Endodermal cell (in vitro differentiated cells): ENCODE data around the gene NINJ2. TPM values are rescaled to one million over a fixed set of nuclear protein-coding genes. Genes with fewer than 3 reads are reported as not detected.

Source experiments
- DNase-seq: peaks from one replicate; pipeline ENCODE4 v3.0.0-alpha.2; 2017
- H3K27ac ChIP-seq: 2 replicates; pipeline ENCODE4 v1.5.1; 2013; ENCODE audit warnings: mild to moderate bottlenecking, low read depth, low read length, moderate library complexity
- H3K27me3 ChIP-seq: 2 replicates; pipeline ENCODE4 v1.6.1; 2013; ENCODE audit warnings: mild to moderate bottlenecking, low read length, moderate library complexity; ENCODE audit not compliant: insufficient read depth, control insufficient read depth, poor library complexity, severe bottlenecking
- H3K36me3 ChIP-seq: 2 replicates; pipeline ENCODE4 v1.7.0; 2013; ENCODE audit warnings: mild to moderate bottlenecking, low read length, moderate library complexity; ENCODE audit not compliant: control insufficient read depth, insufficient read depth
- H3K4me1 ChIP-seq: one replicate; pipeline ENCODE4 v1.7.0; 2013; ENCODE audit warnings: low read length; ENCODE audit not compliant: control insufficient read depth, insufficient read depth
- H3K4me3 ChIP-seq: 2 replicates; pipeline ENCODE4 v1.5.1; 2013; ENCODE audit warnings: mild to moderate bottlenecking, low read length, moderate library complexity
- H3K9ac ChIP-seq: 2 replicates; pipeline ENCODE4 v1.6.1; 2013; ENCODE audit warnings: mild to moderate bottlenecking, low read length, moderate library complexity; ENCODE audit not compliant: poor library complexity, severe bottlenecking; ENCODE audit errors: extremely low read depth
- H3K9me3 ChIP-seq: 2 replicates; pipeline ENCODE4 v1.6.1; 2013; ENCODE audit warnings: mild to moderate bottlenecking, low read length, moderate library complexity; ENCODE audit not compliant: control insufficient read depth
- H3K27ac Mint-ChIP-seq: 2 replicates; pipeline ENCODE4 v1.8.0; 2020; ENCODE audit warnings: mixed read lengths
- H3K27me3 Mint-ChIP-seq: 2 replicates; pipeline ENCODE4 v1.8.0; 2021; ENCODE audit warnings: mild to moderate bottlenecking, mixed read lengths; ENCODE audit not compliant: insufficient read depth
- H3K36me3 Mint-ChIP-seq: 2 replicates; pipeline ENCODE4 v1.8.0; 2020; ENCODE audit warnings: low read depth, mixed read lengths
- H3K4me1 Mint-ChIP-seq: 2 replicates; pipeline ENCODE4 v1.8.0; 2020; ENCODE audit warnings: mixed read lengths
- H3K4me3 Mint-ChIP-seq: 2 replicates; pipeline ENCODE4 v1.8.0; 2020; ENCODE audit warnings: mild to moderate bottlenecking, moderate library complexity, mixed read lengths
- H3K9me3 Mint-ChIP-seq: 2 replicates; pipeline ENCODE4 v1.8.0; 2020; ENCODE audit warnings: mild to moderate bottlenecking, mixed read lengths
- CTCF ChIP-seq: fragments of 200-600 bp; sonication (generic); conservative IDR thresholded peaks from 2 replicates; pipeline ENCODE4 v1.5.0; 2021; ENCODE audit warnings: antibody characterized with exemption, mild to moderate bottlenecking
- WGBS, 2 experiments: methylation state at CpG; one replicate each; pipeline versions ENCODE4 v1.1.5 to v1.1.7; 2013; ENCODE audit warnings: missing lambda C conversion rate in 2 of 2, mixed read lengths in 1 of 2; ENCODE audit not compliant: insufficient coverage in 1 of 2, insufficient read length in 1 of 2; 5-methylcytosine and 5-hydroxymethylcytosine counted together
- total RNA-seq, 2 donors: library from RNA; stranded (reverse); fragmentation: NEBNext Ultra II Directional in 1 of 2; extraction: Animal tissue kit (Norgen Biotek cat#: 25700) in 1 of 2; gene quantifications; 2 replicates in 1 of 2; 3 replicates in 1 of 2; pipeline ENCODE4 v1.2.1, GENCODE V29; 2021

NINJ2 gene
- total RNA-seq, 2 donors from 2014 or later, result 0.73 to 5.1 TPM

GRCh38 chr12:697481-697880 is 34.2 kb upstream of the NINJ2 start:
- no peak for DNase-seq
- no peak overlapping the region for H3K27ac ChIP-seq
- no peak overlapping the region for H3K4me3 ChIP-seq
- Mint-ChIP-seq H3K4me1 (peaks cover 4% of the 10 kb centered on the region), H3K27me3 (no peaks in the 10 kb centered on the region), H3K27ac (no peak overlapping the region), H3K36me3 (peaks cover 18% of the 10 kb centered on the region), H3K9me3 (peaks cover 71% of the 10 kb centered on the region), H3K4me3 (no peak overlapping the region)
- no peaks in the 10 kb centered on the region for H3K4me1 ChIP-seq
- no peak for TF ChIP-seq CTCF
- H3K9ac ChIP-seq, result no peak overlapping the region
- no peaks in the 10 kb centered on the region for H3K36me3 ChIP-seq
- peaks cover 45% of the 10 kb centered on the region for H3K9me3 ChIP-seq
- no peaks in the 10 kb centered on the region for H3K27me3 ChIP-seq
- WGBS, 2 experiments, result 100% methylated on average over 2 of the region's 2 CpGs

GRCh38 chr12:694734-695503 is 31.7 kb upstream of the NINJ2 start:
- peak overlapping the region; percentile 38 for H3K4me3 ChIP-seq
- peaks cover 67% of the 10 kb centered on the region for H3K9me3 ChIP-seq
- no peak for TF ChIP-seq CTCF
- no peak overlapping the region for H3K4me3 Mint-ChIP-seq
- no peaks in the 10 kb centered on the region for H3K27me3 Mint-ChIP-seq
- no peaks in the 10 kb centered on the region for H3K36me3 ChIP-seq
- no peak overlapping the region for H3K9ac ChIP-seq
- no peak overlapping the region for H3K27ac Mint-ChIP-seq
- H3K27ac ChIP-seq, result no peak overlapping the region
- H3K4me1 Mint-ChIP-seq, result no peaks in the 10 kb centered on the region
- DNase-seq, result no peak
- peaks cover 20% of the 10 kb centered on the region for H3K36me3 Mint-ChIP-seq
- no peaks in the 10 kb centered on the region for H3K4me1 ChIP-seq
- peaks cover 93% of the 10 kb centered on the region for H3K9me3 Mint-ChIP-seq
- H3K27me3 ChIP-seq, result no peaks in the 10 kb centered on the region
- 87 to 89% methylated on average over 26 to 27 of the region's 27 CpGs for WGBS, 2 experiments

- no peak overlapping the region for H3K27ac ChIP-seq
- no peak overlapping the region for H3K27ac Mint-ChIP-seq
- peak overlapping the region; percentile 34 for H3K4me3 ChIP-seq
- H3K9me3 Mint-ChIP-seq, result peaks cover 85% of the 10 kb centered on the region
- no peaks in the 10 kb centered on the region for H3K4me1 Mint-ChIP-seq
- no peak for DNase-seq
- H3K4me1 ChIP-seq, result no peaks in the 10 kb centered on the region
- H3K27me3 Mint-ChIP-seq, result no peaks in the 10 kb centered on the region
- H3K4me3 Mint-ChIP-seq, result no peak overlapping the region
- no peaks in the 10 kb centered on the region for H3K36me3 ChIP-seq
- peaks cover 20% of the 10 kb centered on the region for H3K36me3 Mint-ChIP-seq
- no peak for TF ChIP-seq CTCF
- WGBS, 2 experiments, result 96 to 100% methylated on average over 4 to 7 of the region's 7 CpGs
- peaks cover 67% of the 10 kb centered on the region for H3K9me3 ChIP-seq
- no peaks in the 10 kb centered on the region for H3K27me3 ChIP-seq
- H3K9ac ChIP-seq, result no peak overlapping the region
These were observed 30.8 kb upstream of the NINJ2 start for GRCh38 chr12:693934-694533.
